ENCODE data around the gene RBX1.
A peak's percentile ranks its signal among the peaks of the same experiment; 100 is the strongest.
"Not testable (repeated sequence)": the region's sequence is repeated elsewhere in the genome, so short reads cannot be mapped to it uniquely, and the experiment has no call there.

RBX1 gene

DNA sequence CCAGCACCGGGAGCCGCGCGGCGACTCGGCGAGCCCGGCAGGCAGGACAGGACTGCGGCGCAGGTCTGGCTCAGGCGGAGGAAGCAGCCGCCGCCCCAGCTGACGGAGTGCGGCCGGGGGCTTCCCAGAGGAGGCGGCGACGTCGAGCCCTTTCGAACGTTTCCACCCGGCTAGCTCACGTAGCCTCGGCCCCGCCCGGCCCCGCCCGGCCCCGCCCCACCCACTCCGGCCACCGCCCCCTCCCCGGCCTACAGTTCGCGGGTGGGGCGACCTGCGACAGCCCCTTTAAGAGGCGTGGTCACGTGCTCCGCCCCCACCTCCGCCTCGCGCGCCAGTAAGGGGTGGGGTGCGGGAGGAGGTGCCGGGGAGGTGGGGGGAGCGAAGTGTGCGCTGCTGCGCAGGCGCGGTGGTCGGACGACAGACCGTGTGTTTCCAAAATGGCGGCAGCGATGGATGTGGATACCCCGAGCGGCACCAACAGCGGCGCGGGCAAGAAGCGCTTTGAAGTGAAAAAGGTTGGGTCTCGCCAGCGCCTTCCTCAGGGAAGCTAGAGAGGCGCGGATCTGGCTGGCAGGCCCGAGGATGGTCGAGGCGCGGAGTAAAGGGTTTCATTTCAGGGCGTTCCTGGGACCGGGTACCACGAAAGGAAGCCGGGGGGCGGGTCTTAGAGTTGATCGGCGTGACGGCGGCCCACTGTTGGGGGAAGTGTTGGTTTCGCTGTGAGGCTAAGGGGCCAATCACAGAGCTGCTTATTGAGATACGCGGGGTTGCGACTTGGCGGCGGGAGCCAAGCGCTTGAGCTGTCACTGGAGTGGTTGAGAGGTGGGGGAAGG, at the start of gene RBX1:
RBX1 (plus strand) TSS at position 417 of the 833 bp plus-strand sequence; CDS start at position 438, 21 bp downstream.
- H3K27me3 Mint-ChIP-seq, result no peaks in the 10 kb centered on the region
- intact Hi-C loops (cut with micrococcal nuclease), result loop anchor here (1.0 kb wide), 2 partner anchors 71 to 140 kb away; no protein-coding TSS in a partner anchor
- peaks cover 22% of the 10 kb centered on the region for H3K4me1 Mint-ChIP-seq (ENCODE audit: low read depth)
- peak within 1 kb of the TSS; percentile 89 for H3K27ac Mint-ChIP-seq
- peaks cover 47% of the 10 kb centered on the region for H3K36me3 Mint-ChIP-seq (ENCODE audit: low read depth)
- H3K4me3 Mint-ChIP-seq, result peak within 1 kb of the TSS; percentile 98
- H3K9me3 Mint-ChIP-seq, result no peaks in the 10 kb centered on the region

DNA sequence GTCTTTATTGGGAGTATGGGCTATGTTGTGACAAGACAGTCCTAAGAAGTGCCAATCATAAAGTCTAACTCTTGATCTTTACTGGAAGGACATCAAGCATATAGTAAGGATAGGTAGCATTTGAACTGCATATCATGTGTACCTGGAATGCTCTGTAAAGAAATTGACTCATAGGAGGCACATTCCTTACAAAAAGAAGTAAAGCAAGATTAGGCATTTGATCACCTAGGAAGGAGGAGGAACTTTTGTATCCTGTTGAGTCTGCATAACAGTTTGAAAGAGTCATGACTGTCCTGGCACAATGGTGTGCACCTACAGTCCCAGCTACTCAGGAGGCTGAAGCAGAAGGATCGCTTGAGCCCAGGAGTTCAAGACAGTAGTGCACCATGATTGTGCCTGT, 47.1 kb upstream of the RBX1 start:
- intact Hi-C loops (cut with micrococcal nuclease), result no loop called here
- Mint-ChIP-seq H3K4me1 (ENCODE audit: low read depth) (no peaks in the 10 kb centered on the region), H3K4me3 (no peak overlapping the region)

GRCh38 chr22:40908895-40909294, 42.3 kb upstream of the RBX1 start:
- Mint-ChIP-seq H3K27ac (no peak overlapping the region), H3K4me3 (no peak overlapping the region), H3K36me3 (ENCODE audit: low read depth) (peaks cover 39% of the 10 kb centered on the region)

More for the DNA sequence above, 47.1 kb upstream of the RBX1 start:
- Mint-ChIP-seq H3K27ac (no peak overlapping the region), H3K27me3 (no peaks in the 10 kb centered on the region), H3K36me3 (ENCODE audit: low read depth) (peaks cover 24% of the 10 kb centered on the region), H3K9me3 (no peaks in the 10 kb centered on the region)

GRCh38 chr22:40911772-40912171, 39.4 kb upstream of the RBX1 start:
- H3K4me1 Mint-ChIP-seq (ENCODE audit: low read depth), result no peaks in the 10 kb centered on the region
- H3K9me3 Mint-ChIP-seq, result no peaks in the 10 kb centered on the region
- H3K4me3 Mint-ChIP-seq, result no peak overlapping the region
- intact Hi-C loops (cut with micrococcal nuclease), result no loop called here
- H3K36me3 Mint-ChIP-seq (ENCODE audit: low read depth), result peaks cover 55% of the 10 kb centered on the region
- no peaks in the 10 kb centered on the region for H3K27me3 Mint-ChIP-seq
- H3K27ac Mint-ChIP-seq, result no peak overlapping the region

More at GRCh38 chr22:40908895-40909294, 42.3 kb upstream of the RBX1 start:
- Mint-ChIP-seq H3K9me3 (no peaks in the 10 kb centered on the region), H3K4me1 (ENCODE audit: low read depth) (no peaks in the 10 kb centered on the region), H3K27me3 (no peaks in the 10 kb centered on the region)
- intact Hi-C loops (cut with micrococcal nuclease), result no loop called here

DNA sequence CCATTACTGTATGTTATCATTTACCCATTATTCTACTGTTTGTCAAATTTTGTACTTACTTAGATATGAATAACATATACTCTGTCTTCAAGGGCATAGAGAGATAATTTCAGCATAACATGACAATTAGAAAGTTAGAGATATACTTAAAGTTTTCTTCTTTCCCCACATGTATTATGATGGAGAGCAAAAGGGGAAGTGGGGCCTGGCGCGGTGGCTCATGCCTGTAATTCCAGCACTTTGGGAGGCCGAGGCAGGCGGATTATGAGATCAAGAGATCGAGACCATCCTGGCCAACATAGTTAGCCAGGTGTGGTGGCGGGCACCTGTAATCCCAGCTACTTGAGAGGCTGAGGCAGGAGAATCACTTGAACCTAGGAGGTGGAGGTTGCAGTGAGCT, 38.2 kb upstream of the RBX1 start:
- H3K4me3 Mint-ChIP-seq; H3K27ac Mint-ChIP-seq; H3K27me3 Mint-ChIP-seq; intact Hi-C loops (cut with micrococcal nuclease); H3K4me1 Mint-ChIP-seq (ENCODE audit: low read depth); H3K9me3 Mint-ChIP-seq: not testable (repeated sequence)
- peaks cover 54% of the 10 kb centered on the region for H3K36me3 Mint-ChIP-seq (ENCODE audit: low read depth)

- intact Hi-C loops (cut with micrococcal nuclease), result no loop called here
- Mint-ChIP-seq H3K4me3 (no peak overlapping the region), H3K9me3 (no peaks in the 10 kb centered on the region), H3K27ac (no peak overlapping the region), H3K27me3 (no peaks in the 10 kb centered on the region), H3K36me3 (ENCODE audit: low read depth) (peaks cover 63% of the 10 kb centered on the region), H3K4me1 (ENCODE audit: low read depth) (peaks cover 5% of the 10 kb centered on the region)
These were observed 31.7 kb upstream of the RBX1 start for GRCh38 chr22:40919446-40919845.

DNA sequence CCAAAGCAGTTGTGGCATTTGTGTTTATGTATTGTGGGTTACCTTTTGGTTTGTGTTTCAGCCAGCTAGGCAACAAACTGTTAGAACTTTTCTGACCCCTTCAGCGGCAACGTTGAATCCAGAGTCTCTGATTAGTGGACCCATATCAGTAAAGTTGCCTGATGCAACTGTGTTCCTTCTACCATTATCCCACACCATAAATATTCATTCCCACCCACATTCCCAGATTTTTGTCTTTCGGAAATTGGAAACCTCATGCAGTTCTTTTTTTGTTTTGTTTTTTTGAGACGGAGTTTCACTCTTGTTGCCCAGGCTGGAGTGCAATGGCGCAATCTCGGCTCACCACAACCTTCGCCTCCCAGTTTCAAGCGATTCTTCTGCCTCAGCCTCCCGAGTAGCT, 30.7 kb upstream of the RBX1 start:
- Mint-ChIP-seq H3K36me3 (ENCODE audit: low read depth) (peaks cover 59% of the 10 kb centered on the region), H3K4me1 (ENCODE audit: low read depth) (peaks cover 5% of the 10 kb centered on the region), H3K9me3 (no peaks in the 10 kb centered on the region)

GRCh38 chr22:40922484-40923303, 28.5 kb upstream of the RBX1 start:
- Mint-ChIP-seq H3K27ac (peak overlapping the region; percentile 77), H3K4me1 (ENCODE audit: low read depth) (peaks cover 5% of the 10 kb centered on the region), H3K36me3 (ENCODE audit: low read depth) (peaks cover 49% of the 10 kb centered on the region), H3K9me3 (no peaks in the 10 kb centered on the region), H3K4me3 (peak overlapping the region; percentile 2), H3K27me3 (no peaks in the 10 kb centered on the region)
- intact Hi-C loops (cut with micrococcal nuclease), result loop anchor here (5.0 kb wide), 2 partner anchors 170 to 205 kb away; partner anchors contain the start of gene EP300

More for the DNA sequence above, 30.7 kb upstream of the RBX1 start:
- Mint-ChIP-seq H3K4me3 (no peak overlapping the region), H3K27me3 (no peaks in the 10 kb centered on the region), H3K27ac (no peak overlapping the region)
- intact Hi-C loops (cut with micrococcal nuclease), result loop anchor here (5.0 kb wide), 2 partner anchors 172 to 207 kb away; partner anchors contain the start of gene EP300

DNA sequence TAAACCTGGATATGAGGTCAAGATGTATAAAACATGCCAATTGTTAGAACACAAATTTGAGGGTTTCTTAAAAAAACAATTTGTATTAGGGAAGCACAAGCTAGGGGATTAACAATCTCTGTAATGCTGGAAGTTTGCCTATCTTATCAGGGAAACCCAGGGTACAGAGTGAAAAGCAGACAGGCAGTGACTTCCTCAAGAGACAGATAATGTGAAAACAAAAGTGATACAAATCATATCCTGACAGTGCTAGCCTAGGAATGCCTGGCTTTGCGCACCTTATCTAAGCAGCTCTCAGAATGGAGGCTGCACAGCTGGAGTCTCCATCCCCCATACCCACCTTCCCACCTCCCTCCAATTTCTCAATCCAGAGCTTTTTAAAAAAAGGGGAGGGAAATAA, 22.5 kb upstream of the RBX1 start:
- intact Hi-C loops (cut with micrococcal nuclease), result no loop called here
- H3K4me3 Mint-ChIP-seq, result no peak overlapping the region
- no peak overlapping the region for H3K27ac Mint-ChIP-seq

GRCh38 chr22:40932396-40932795, 18.8 kb upstream of the RBX1 start:
- intact Hi-C loops (cut with micrococcal nuclease), result no loop called here
- Mint-ChIP-seq H3K27me3 (no peaks in the 10 kb centered on the region), H3K27ac (no peak overlapping the region), H3K4me3 (no peak overlapping the region), H3K36me3 (ENCODE audit: low read depth) (peaks cover 6% of the 10 kb centered on the region), H3K4me1 (ENCODE audit: low read depth) (no peaks in the 10 kb centered on the region), H3K9me3 (no peaks in the 10 kb centered on the region)

More for the DNA sequence above, 22.5 kb upstream of the RBX1 start:
- H3K27me3 Mint-ChIP-seq, result no peaks in the 10 kb centered on the region
- H3K9me3 Mint-ChIP-seq, result no peaks in the 10 kb centered on the region
- H3K4me1 Mint-ChIP-seq (ENCODE audit: low read depth), result no peaks in the 10 kb centered on the region
- H3K36me3 Mint-ChIP-seq (ENCODE audit: low read depth), result peaks cover 30% of the 10 kb centered on the region

DNA sequence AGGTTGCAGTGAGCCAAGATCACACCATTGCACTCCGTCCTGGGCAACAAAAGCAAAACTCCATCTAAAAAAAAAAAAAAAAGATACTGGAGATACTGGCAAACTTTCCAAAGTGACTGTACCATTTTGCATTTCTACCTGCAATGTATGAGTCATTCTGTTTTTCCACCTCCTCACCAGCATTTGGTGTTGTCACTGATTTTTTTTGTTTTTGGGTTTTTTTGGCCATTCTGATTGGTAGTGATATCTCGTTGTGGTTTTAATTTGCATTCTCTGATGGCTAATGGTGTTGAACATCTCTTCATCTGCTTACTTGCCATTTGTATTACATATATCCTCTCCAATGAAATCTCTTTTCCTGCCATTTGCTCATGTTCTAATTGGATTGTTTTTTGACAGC, 12.0 kb upstream of the RBX1 start:
- intact Hi-C loops (cut with micrococcal nuclease), result no loop called here
- H3K9me3 Mint-ChIP-seq, result no peaks in the 10 kb centered on the region
- no peak overlapping the region for H3K4me3 Mint-ChIP-seq
- H3K27me3 Mint-ChIP-seq, result no peaks in the 10 kb centered on the region
- H3K36me3 Mint-ChIP-seq (ENCODE audit: low read depth), result no peaks in the 10 kb centered on the region
- peaks cover 26% of the 10 kb centered on the region for H3K4me1 Mint-ChIP-seq (ENCODE audit: low read depth)
- no peak overlapping the region for H3K27ac Mint-ChIP-seq

GRCh38 chr22:40951795-40952605, 822 bp downstream of the RBX1 start:
- Mint-ChIP-seq H3K9me3 (no peaks in the 10 kb centered on the region), H3K4me1 (ENCODE audit: low read depth) (peaks cover 22% of the 10 kb centered on the region), H3K27ac (peak overlapping the region; percentile 89), H3K36me3 (ENCODE audit: low read depth) (peaks cover 56% of the 10 kb centered on the region), H3K27me3 (no peaks in the 10 kb centered on the region), H3K4me3 (peak overlapping the region; percentile 98)
- intact Hi-C loops (cut with micrococcal nuclease), result loop anchor here (1.0 kb wide), 2 partner anchors 70 to 139 kb away; no protein-coding TSS in a partner anchor

- Mint-ChIP-seq H3K9me3 (no peaks in the 10 kb centered on the region), H3K36me3 (ENCODE audit: low read depth) (peaks cover 70% of the 10 kb centered on the region), H3K4me1 (ENCODE audit: low read depth) (peaks cover 22% of the 10 kb centered on the region), H3K27me3 (no peaks in the 10 kb centered on the region), H3K27ac (peak overlapping the region; percentile 89), H3K4me3 (no peak overlapping the region)
- intact Hi-C loops (cut with micrococcal nuclease), result no loop called here
These were observed 2.3 kb downstream of the RBX1 start for GRCh38 chr22:40953471-40953870.

All from dendritic cell treated with granulocyte-macrophage colony-stimulating factor and Interleukin-4, amounts not matched to agents 40 ng/mL and 50 ng/mL, for 4 days (primary cell).